WTC11 (cell line): Measurements from ENCODE around the gene ERC2. TPM values are rescaled to one million over a fixed set of nuclear protein-coding genes. Genes with fewer than 3 reads are reported as not detected.

Experiments
- ATAC-seq: fragments of 200-7000 bp; cut with Tn5 transposase; 2 replicates; pipeline ENCODE4 v1.10.0; 2021; ENCODE audit warnings: mild to moderate bottlenecking, moderate library complexity
- CTCF ChIA-PET: fragments of 300-600 bp; sonication (Branson Sonifier 250); formaldehyde crosslinking; loops from one replicate; lab custom pipeline; 2021; ENCODE audit warnings: antibody characterized with exemption; lab: Charles Lee
- POLR2A ChIA-PET: fragments of 350-600 bp; sonication (Branson Sonifier 250); formaldehyde crosslinking; loops from one replicate; lab custom pipeline; 2021; ENCODE audit warnings: antibody characterized with exemption; lab: Charles Lee
- DNase-seq: peaks from one replicate; pipeline ENCODE4 v3.0.0; 2021; ENCODE audit warnings: low spot score
- H3K27ac Mint-ChIP-seq: 2 replicates; pipeline ENCODE4 v1.8.0; 2021; ENCODE audit warnings: mixed read lengths
- H3K27me3 Mint-ChIP-seq: 2 replicates; pipeline ENCODE4 v1.8.0; 2021; ENCODE audit warnings: low read depth, mild to moderate bottlenecking, moderate library complexity, mixed read lengths
- H3K36me3 Mint-ChIP-seq: 2 replicates; pipeline ENCODE4 v1.8.0; 2021; ENCODE audit warnings: mixed read lengths
- H3K4me1 Mint-ChIP-seq: 2 replicates; pipeline ENCODE4 v1.8.0; 2022; ENCODE audit warnings: mixed read lengths
- H3K4me3 Mint-ChIP-seq: 2 replicates; pipeline ENCODE4 v1.8.0; 2021; ENCODE audit warnings: mild to moderate bottlenecking, moderate library complexity, mixed read lengths
- H3K9me3 Mint-ChIP-seq: 2 replicates; pipeline ENCODE4 v1.8.0; 2021; ENCODE audit warnings: mixed read lengths
- E2F5 ChIP-seq: sonication (generic); formaldehyde crosslinking; IDR thresholded peaks from 2 replicates; pipeline ENCODE4 v1.8.1; 2022; ENCODE audit warnings: mild to moderate bottlenecking, moderate library complexity, missing genetic modification reagents
- FOXK1 ChIP-seq: sonication (generic); formaldehyde crosslinking; IDR thresholded peaks from 2 replicates; pipeline ENCODE4 v1.8.0; 2022; ENCODE audit warnings: mild to moderate bottlenecking, moderate library complexity, missing genetic modification reagents
- HMGA2 ChIP-seq: fragments of 250-450 bp; sonication (Bioruptor Pico); IDR thresholded peaks from 2 replicates; pipeline ENCODE4 v1.4.0; 2021; ENCODE audit warnings: mild to moderate bottlenecking, moderate library complexity
- HMGXB4 ChIP-seq: sonication (generic); formaldehyde crosslinking; IDR thresholded peaks from 2 replicates; pipeline ENCODE4 v1.8.1; 2023; ENCODE audit warnings: mild to moderate bottlenecking, moderate library complexity, missing genetic modification reagents
- KAT7 ChIP-seq: sonication (generic); formaldehyde crosslinking; IDR thresholded peaks from 2 replicates; pipeline ENCODE4 v1.8.1; 2023; ENCODE audit warnings: missing genetic modification reagents, mild to moderate bottlenecking, borderline replicate concordance
- MLX ChIP-seq: sonication (generic); formaldehyde crosslinking; IDR thresholded peaks from 2 replicates; pipeline ENCODE4 v1.8.1; 2023; ENCODE audit warnings: mild to moderate bottlenecking, missing genetic modification reagents, moderate library complexity
- MYBL2 ChIP-seq: sonication (generic); formaldehyde crosslinking; IDR thresholded peaks from 2 replicates; pipeline ENCODE4 v1.8.1; 2023; ENCODE audit warnings: mild to moderate bottlenecking, moderate library complexity, missing genetic modification reagents
- NFE2L1 ChIP-seq: sonication (generic); formaldehyde crosslinking; IDR thresholded peaks from 2 replicates; pipeline ENCODE4 v1.8.1; 2023; ENCODE audit warnings: missing genetic modification reagents
- NR3C1 ChIP-seq: sonication (generic); formaldehyde crosslinking; conservative IDR thresholded peaks from 2 replicates; pipeline ENCODE4 v1.8.1; 2023; ENCODE audit warnings: low read depth, mild to moderate bottlenecking, missing genetic modification reagents
- RELA ChIP-seq: sonication (generic); formaldehyde crosslinking; IDR thresholded peaks from 2 replicates; pipeline ENCODE4 v1.8.1; 2022; ENCODE audit warnings: missing genetic modification reagents, mild to moderate bottlenecking, borderline replicate concordance
- RORB ChIP-seq: fragments of 250-450 bp; sonication (Bioruptor Pico); IDR thresholded peaks from 2 replicates; pipeline ENCODE4 v1.9.0; 2021; ENCODE audit warnings: mild to moderate bottlenecking
- SMAD3 ChIP-seq: sonication (generic); formaldehyde crosslinking; IDR thresholded peaks from 2 replicates; pipeline ENCODE4 v1.8.0; 2022; ENCODE audit warnings: missing genetic modification reagents, mild to moderate bottlenecking, borderline replicate concordance
- ZBTB21 ChIP-seq: sonication (generic); formaldehyde crosslinking; IDR thresholded peaks from 2 replicates; pipeline ENCODE4 v1.8.1; 2023; ENCODE audit warnings: mild to moderate bottlenecking, missing genetic modification reagents, borderline replicate concordance
- ZNF232 ChIP-seq: sonication (generic); formaldehyde crosslinking; IDR thresholded peaks from 2 replicates; pipeline ENCODE4 v1.8.0; 2022; ENCODE audit warnings: mild to moderate bottlenecking, missing genetic modification reagents
- ZNF425 ChIP-seq: fragments of 250-450 bp; sonication (Bioruptor Pico); conservative IDR thresholded peaks from 2 replicates; pipeline ENCODE4 v1.9.0; 2021; ENCODE audit warnings: mild to moderate bottlenecking
- ZNF512 ChIP-seq: sonication (generic); formaldehyde crosslinking; IDR thresholded peaks from 2 replicates; pipeline ENCODE4 v1.8.1; 2022; ENCODE audit warnings: missing genetic modification reagents, borderline replicate concordance
- ZSCAN18 ChIP-seq: fragments of 250-450 bp; sonication (Bioruptor Pico); IDR thresholded peaks from 2 replicates; pipeline ENCODE4 v2.1.2; 2022; ENCODE audit warnings: mild to moderate bottlenecking, moderate library complexity
- total RNA-seq: library from RNA; stranded (reverse); gene quantifications from 3 replicates; pipeline ENCODE4 v1.2.3, GENCODE V29; 2021

ERC2 gene
- total RNA-seq, 1 experiment from 2014 or later = 23.5 TPM

GRCh38 chr3:55885721-55886120 lies 582.5 kb downstream of the ERC2 start:
- ChIA-PET POLR2A (no interaction called here), CTCF (no interaction called here)
- H3K36me3 Mint-ChIP-seq = no peaks in the 10 kb centered on the region
- DNase-seq (no peak), ATAC-seq (peak; percentile 62)
- TF ChIP-seq KAT7 (CRISPR knock-in tag) (no peak), MLX (no peak), RELA (CRISPR knock-in tag) (no peak), SMAD3 (no peak)
- no peaks in the 10 kb centered on the region for H3K27me3 Mint-ChIP-seq
- no peaks in the 10 kb centered on the region for H3K9me3 Mint-ChIP-seq
- H3K4me3 Mint-ChIP-seq = no peak overlapping the region
- no peak overlapping the region for H3K27ac Mint-ChIP-seq
- H3K4me1 Mint-ChIP-seq = peaks cover 47% of the 10 kb centered on the region

- POLR2A ChIA-PET = no interaction called here
- Mint-ChIP-seq H3K27me3 (no peaks in the 10 kb centered on the region), H3K4me3 (no peak overlapping the region), H3K9me3 (no peaks in the 10 kb centered on the region)
- ATAC-seq (no peak), DNase-seq (no peak)
- TF ChIP-seq HMGA2 (CRISPR knock-in tag) (no peak), RORB (no peak), NR3C1 (CRISPR knock-in tag) (no peak), ZNF232 (CRISPR knock-in tag) (no peak), KAT7 (CRISPR knock-in tag) (no peak), ZSCAN18 (CRISPR knock-in tag) (no peak), ZNF512 (no peak), NFE2L1 (CRISPR knock-in tag) (no peak), ZBTB21 (CRISPR knock-in tag) (no peak), FOXK1 (CRISPR knock-in tag) (no peak), HMGXB4 (CRISPR knock-in tag) (no peak), E2F5 (CRISPR knock-in tag) (no peak), MYBL2 (no peak), ZNF425 (CRISPR knock-in tag) (no peak), RELA (CRISPR knock-in tag) (no peak)
- TF ChIP-seq, all 79 proteins: peak for 0
- H3K36me3 Mint-ChIP-seq = no peaks in the 10 kb centered on the region
- peak overlapping the region; percentile 47; the same call in 1 of the 2 replicates for H3K27ac Mint-ChIP-seq
- CTCF ChIA-PET = no interaction called here
- H3K4me1 Mint-ChIP-seq = peaks cover 53% of the 10 kb centered on the region
These were observed 583.6 kb downstream of the ERC2 start for GRCh38 chr3:55884491-55885285.
